ENCODE data around the gene CHKA.

Gene CHKA
- 14.1 to 60.2 (median 46.2) reads per million in 18 experiments for total RNA-seq

GRCh38 chr11:68121067-68121899 is at the start of gene CHKA:
Gene CHKA, minus strand, starts transcription at chr11:68121388. Its CDS starts 211 bp downstream, at chr11:68121177.
- DNase-seq: peak; percentile 95 to 96

GRCh38 chr11:68169442-68169841 is 48.3 kb upstream of the CHKA start:
- DNase-seq: no peak

GRCh38 chr11:68168694-68169093 is 47.5 kb upstream of the CHKA start:
- DNase-seq: no peak

DNA sequence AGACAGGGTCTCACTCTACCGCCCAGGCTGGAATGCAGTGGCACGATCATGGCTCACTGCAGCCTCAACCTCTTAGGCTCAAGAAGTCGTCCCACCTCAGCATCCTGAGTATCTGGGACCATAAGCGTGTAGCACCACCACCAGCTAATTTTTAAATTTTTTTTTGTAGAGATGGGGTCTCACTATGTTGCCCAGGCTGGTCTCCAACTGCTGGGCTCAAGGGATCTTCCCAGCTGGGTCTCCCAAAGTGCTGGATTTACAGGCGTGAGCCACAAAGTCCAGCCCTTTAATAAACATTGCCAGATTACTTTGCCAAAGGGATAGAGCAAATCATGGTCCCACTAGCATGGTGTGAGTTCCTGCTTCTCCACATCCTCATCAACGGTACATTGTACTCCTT is 46.3 kb upstream of the CHKA start:
- DNase-seq: no peak

- DNase-seq: no peak
Measured at GRCh38 chr11:68166969-68167368, 45.8 kb upstream of the CHKA start.

- no peak for DNase-seq
Measured at GRCh38 chr11:68165601-68166000, 44.4 kb upstream of the CHKA start.

GRCh38 chr11:68164437-68164836 is 43.2 kb upstream of the CHKA start:
- no peak for DNase-seq

GRCh38 chr11:68163691-68164090 is 42.5 kb upstream of the CHKA start:
- no peak for DNase-seq

- no peak for DNase-seq
Measured at GRCh38 chr11:68160100-68160695, 39.0 kb upstream of the CHKA start.

DNA sequence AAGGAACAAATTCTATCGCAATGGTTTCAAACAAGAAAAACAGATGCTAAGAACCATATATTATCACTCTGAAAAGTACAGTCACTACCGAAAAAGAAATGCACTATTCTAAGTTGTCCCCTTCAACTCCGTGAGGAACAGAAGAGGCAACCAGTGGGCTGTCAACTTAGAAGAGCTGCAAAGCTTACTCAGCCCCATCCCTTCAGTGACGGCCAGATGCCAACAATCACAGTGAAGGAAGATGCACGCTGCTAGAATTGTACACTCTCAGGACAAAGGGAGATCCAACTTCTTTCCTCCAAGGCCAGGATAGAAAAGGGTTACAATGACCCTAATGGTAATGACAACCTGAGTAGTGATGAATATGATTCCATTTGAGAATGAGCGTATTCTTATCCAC is 38.5 kb upstream of the CHKA start:
- no peak for DNase-seq

DNA sequence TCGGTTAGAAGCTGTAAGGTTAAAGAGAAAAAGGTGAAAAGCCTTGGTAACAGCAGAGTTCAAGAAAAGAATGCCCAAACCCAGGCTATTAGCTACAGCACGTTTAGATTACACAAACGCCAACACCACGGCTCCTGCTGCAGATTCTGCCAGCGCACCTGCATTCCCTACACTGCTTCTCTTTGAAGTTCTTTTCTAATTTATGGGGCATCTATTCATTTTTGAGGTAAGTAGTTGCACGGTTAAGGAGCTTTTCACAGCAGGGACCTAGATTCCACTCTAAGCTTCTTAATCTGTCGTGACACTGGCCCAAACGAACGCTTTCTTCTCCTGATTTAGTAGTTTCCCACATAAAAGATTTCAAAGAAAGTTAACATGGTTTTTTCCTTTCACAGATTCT is 38.0 kb upstream of the CHKA start:
- DNase-seq: no peak

DNA sequence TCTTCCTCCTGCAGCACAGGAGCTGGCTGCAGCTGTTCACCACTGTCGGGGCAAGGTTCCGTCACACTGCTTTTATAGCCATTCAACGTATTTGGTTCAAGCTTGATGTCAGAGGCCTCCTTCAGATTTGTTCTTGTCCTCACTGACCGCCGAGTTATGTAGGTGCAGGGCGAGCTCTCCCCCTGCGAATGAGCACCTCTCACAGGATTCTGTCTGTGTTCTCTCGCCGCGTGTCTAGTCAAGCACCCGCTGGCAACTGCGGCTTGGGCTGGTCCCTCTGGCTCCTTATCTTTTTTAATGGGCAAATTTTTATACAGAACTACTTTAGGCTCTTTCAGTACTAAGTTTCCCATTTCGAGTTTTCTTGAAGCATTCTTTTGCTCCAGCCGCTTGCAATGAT is 37.4 kb upstream of the CHKA start:
- DNase-seq: no peak

- DNase-seq: no peak
Measured at GRCh38 chr11:68153742-68154141, 32.6 kb upstream of the CHKA start.

DNA sequence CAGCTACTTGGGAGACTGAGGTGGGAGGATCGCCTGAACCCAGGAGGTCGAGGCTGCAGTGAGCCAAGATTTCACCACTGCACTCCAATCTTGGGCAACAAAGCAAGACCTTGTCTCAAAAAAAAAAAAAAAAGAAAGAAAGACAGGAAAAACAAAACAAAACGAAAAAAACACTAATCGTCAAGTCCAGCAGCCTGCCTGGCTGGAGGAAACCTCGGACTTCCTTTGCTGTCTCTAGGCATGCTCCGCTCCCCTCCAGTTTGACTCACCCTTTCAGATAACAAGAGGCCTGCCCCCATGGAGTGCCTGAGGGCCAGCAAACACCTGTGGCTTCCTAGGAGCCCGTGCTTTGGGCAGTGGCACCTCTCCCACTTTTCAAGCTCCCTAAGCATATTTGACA is 28.8 kb upstream of the CHKA start:
- no peak for DNase-seq

- no peak for DNase-seq
Measured at GRCh38 chr11:68149417-68149816, 28.2 kb upstream of the CHKA start.

- no peak for DNase-seq
Measured at GRCh38 chr11:68148879-68149278, 27.7 kb upstream of the CHKA start.

DNA sequence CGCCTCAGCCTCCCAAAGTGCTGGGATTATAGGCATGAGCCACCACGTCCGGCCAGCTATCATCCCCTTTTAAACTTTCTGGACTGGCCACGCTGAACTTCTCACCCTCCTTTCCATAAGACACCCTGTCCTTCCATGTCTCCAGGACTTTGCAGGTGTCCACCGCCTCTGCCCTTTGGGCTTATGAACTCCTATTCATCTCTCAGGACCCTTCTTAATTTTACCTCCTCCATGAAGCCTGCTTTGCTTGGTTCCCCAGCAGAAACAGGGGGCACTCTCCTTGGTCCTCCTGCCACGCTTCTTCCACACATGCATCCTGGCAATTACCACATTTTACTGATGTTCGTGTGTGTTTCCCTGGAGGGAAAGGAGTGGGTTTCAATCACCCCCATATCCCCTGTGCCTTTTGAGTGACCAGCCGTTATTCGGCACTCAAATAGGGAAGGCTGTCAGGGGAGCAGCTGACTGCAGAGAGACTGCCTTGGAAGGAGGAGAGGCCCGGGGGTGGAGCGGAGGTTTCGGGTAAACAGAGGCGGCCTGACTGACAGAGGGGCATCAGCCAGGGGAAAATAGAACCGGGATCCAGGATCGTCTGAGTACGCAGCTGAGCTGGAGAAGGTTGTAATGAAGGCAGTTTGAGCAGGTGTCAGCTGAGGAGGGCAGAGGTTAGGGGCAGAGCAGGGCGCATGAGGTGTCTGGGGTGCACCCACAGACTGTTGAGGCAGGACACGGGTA is 27.1 kb upstream of the CHKA start:
- no peak for DNase-seq

- peak; percentile 15 to 20 for DNase-seq
Measured at GRCh38 chr11:68146704-68147474, 25.7 kb upstream of the CHKA start.

GRCh38 chr11:68146010-68146540 is 24.9 kb upstream of the CHKA start:
- peak; percentile 86 to 89 for DNase-seq

DNA sequence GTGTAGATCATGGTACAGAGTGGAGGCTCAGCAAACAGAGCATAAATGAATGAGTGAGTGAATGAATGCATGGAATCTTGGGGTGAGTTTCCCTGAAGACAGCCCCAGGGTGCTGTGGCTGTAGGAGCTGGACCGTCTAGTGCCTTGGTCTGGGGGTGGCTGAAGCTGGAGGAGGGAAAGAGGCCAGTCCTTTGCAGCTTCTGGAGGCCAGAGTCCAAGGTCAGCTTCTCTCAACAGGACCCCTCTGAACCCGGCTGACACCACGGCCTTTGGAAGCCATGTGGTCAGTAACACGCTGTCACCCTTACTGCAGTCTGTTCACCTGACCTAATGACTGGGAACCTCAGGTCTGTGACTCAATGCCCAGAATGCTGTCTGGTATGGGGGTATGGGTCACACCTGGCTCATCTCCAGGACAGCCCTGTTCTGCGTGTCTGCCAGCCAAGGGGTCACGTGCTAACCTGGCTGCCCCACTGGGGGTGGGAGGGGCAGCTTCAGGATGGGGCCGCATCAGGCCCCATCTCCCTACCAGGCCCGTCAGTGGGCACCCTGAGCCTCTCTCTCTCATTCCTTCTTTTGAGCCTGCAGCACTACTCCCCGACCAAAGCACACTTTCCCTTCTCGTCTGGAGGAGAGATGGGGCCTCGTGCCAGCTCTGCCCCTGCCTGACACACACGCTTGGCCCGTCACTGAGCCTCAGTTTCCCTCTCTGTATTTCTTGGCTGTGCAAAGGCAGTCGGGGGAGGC is 24.1 kb upstream of the CHKA start:
- DNase-seq: no peak

DNA sequence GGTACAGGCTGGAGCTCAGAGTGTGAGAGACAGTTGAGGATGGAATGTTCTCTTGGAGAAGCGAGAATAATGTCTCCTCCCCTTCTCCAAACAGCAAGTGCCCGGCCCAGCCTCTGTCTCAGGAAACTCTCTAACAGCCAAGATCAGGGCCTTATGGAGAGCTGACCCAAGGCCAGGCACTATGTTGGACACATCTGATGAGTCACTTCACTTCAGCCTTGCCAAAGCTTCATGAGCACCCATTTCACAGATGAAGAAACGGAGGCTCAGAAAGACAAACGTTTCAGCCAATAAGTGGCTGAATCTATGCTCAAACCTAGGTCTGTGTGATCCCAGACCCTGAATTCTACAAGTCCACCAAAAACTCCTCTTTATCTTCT is 22.1 kb upstream of the CHKA start:
- DNase-seq: no peak
